ENCODE results near the gene MX2.
"Not testable (repeated sequence)": the region's sequence is repeated elsewhere in the genome, so short reads cannot be mapped to it uniquely, and the experiment has no call there.

Gene MX2

GRCh38 chr21:41407541-41408460, 46.0 kb downstream of the MX2 start:
- H3K4me3 ChIP-seq (ENCODE audit: low read length) = no peak overlapping the region
- DNase-seq (ENCODE audit: low read depth) = no peak
- TF ChIP-seq, protein P1, sequence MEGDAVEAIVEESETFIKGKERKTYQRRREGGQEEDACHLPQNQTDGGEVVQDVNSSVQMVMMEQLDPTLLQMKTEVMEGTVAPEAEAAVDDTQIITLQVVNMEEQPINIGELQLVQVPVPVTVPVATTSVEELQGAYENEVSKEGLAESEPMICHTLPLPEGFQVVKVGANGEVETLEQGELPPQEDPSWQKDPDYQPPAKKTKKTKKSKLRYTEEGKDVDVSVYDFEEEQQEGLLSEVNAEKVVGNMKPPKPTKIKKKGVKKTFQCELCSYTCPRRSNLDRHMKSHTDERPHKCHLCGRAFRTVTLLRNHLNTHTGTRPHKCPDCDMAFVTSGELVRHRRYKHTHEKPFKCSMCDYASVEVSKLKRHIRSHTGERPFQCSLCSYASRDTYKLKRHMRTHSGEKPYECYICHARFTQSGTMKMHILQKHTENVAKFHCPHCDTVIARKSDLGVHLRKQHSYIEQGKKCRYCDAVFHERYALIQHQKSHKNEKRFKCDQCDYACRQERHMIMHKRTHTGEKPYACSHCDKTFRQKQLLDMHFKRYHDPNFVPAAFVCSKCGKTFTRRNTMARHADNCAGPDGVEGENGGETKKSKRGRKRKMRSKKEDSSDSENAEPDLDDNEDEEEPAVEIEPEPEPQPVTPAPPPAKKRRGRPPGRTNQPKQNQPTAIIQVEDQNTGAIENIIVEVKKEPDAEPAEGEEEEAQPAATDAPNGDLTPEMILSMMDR (IDR thresholded peaks at IDR 0.05; ENCODE audit: insufficient read depth, low read depth, low read length, missing control alignments) = no peak

- H3K4me3 ChIP-seq (ENCODE audit: low read length) = no peak overlapping the region
- TF ChIP-seq, protein P1 (IDR thresholded peaks at IDR 0.05; ENCODE audit: insufficient read depth, low read depth, low read length, missing control alignments) = no peak
- DNase-seq (ENCODE audit: low read depth) = no peak
Observed at GRCh38 chr21:41410361-41410760, 48.5 kb downstream of the MX2 start.

GRCh38 chr21:41410767-41411448, 49.1 kb downstream of the MX2 start:
- DNase-seq (ENCODE audit: low read depth) = peak; percentile 58
- TF ChIP-seq, protein P1 (IDR thresholded peaks at IDR 0.05; ENCODE audit: insufficient read depth, low read depth, low read length, missing control alignments) = no peak
- H3K4me3 ChIP-seq (ENCODE audit: low read length) = no peak overlapping the region

DNA sequence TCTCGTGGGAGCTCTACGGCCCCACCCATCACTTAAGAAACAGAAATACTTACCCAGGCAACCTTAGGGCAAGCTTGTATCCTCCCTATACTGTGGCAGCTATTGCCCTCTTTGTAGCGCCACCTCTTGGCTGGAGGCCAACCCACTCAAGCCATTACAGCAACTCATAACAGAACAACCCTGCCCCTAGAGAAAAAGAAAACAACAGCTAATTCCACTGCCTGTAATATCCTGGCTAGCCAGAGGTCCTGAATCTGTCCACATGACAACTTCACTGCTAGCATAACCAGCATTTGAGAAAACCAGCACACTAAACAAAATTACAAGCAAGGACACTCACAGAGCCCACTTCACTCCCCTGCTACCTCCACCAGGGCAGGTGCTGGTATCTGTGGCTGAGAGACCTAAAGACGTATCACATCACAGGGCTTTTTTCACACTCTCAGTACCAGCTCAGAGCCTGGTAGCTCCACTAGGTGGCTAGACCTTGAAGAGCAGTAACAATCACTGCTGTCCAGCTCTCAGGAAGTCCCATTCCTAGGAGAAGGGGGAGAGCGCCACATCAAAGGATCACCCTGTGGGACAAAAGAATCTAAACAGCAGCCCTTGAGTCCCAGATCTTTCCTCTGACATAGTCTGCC, 49.7 kb downstream of the MX2 start:
- no peak overlapping the region for H3K4me3 ChIP-seq (ENCODE audit: low read length)
- peak; percentile 14 for DNase-seq (ENCODE audit: low read depth)
- TF ChIP-seq, protein P1 (IDR thresholded peaks at IDR 0.05; ENCODE audit: insufficient read depth, low read depth, low read length, missing control alignments) = peak; percentile 30

DNA sequence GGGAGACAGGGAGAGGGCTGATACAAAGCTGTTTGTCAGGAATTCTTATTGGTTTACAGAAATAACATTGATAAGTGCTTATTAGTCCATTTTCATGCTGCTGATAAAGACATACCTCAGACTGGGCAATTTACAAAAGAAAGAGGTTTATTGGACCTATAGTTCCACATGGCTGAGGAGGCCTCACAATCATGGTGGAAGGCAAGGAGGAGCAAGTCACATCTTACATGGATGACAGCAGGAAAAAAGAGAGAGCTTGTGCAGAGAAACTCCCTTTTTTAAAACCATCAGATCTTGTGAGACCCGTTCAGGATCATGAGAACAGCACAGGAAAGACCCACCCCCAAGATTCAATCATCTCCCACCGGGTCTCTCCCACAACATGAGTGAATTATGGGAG, 55.7 kb downstream of the MX2 start:
- not testable (repeated sequence) for H3K4me3 ChIP-seq (ENCODE audit: low read length); DNase-seq (ENCODE audit: low read depth)

DNA sequence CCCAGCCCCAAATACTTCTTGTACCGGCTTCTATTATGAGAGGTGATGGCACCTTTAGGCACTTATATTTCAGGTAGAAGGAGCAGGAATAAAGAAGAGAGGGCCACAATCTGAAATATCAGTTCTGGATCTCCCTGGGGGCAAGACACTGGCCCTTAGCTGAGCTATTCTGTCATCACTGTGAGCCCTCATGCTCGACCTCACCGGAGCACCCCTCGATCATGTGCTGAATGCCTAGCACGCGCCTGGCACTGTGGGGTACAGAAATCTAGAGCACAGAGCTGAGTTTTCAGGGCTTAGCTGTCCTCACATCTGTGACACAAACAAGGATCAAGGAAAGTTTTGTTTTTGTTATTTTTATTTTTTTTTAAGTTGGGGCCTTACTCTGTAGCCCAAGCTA, 56.6 kb downstream of the MX2 start:
- TF ChIP-seq, protein P1 (IDR thresholded peaks at IDR 0.05; ENCODE audit: insufficient read depth, low read depth, low read length, missing control alignments) = no peak
- H3K4me3 ChIP-seq (ENCODE audit: low read length) = no peak overlapping the region
- no peak for DNase-seq (ENCODE audit: low read depth)

Measured in epithelial cell of esophagus (primary cell).